Suprapubic skin (tissue), 4 donors: ENCODE measurements around the gene DNAJC15.

ENCODE experiments used
- CTCF ChIP-seq, 2 donors: fragments of 200-600 bp in 1 of 2; fragments of 450-650 bp in 1 of 2; sonication (generic) in 1 of 2; IDR thresholded peaks; one replicate each; pipeline ENCODE4 v1.5.1; 2016 to 2019; ENCODE audit warnings: antibody characterized with exemption in 2 of 2, mild to moderate bottlenecking in 1 of 2, moderate library complexity in 1 of 2
- EP300 ChIP-seq: sonication (generic); formaldehyde crosslinking; IDR thresholded peaks from one replicate; pipeline ENCODE4 v1.6.1; 2017; ENCODE audit warnings: antibody characterized with exemption
- POLR2AphosphoS5 ChIP-seq, 3 donors: sonication (generic); formaldehyde crosslinking; IDR thresholded peaks; one replicate each; pipeline ENCODE4 v1.6.1; 2017; ENCODE audit warnings: antibody characterized with exemption in 3 of 3

DNA sequence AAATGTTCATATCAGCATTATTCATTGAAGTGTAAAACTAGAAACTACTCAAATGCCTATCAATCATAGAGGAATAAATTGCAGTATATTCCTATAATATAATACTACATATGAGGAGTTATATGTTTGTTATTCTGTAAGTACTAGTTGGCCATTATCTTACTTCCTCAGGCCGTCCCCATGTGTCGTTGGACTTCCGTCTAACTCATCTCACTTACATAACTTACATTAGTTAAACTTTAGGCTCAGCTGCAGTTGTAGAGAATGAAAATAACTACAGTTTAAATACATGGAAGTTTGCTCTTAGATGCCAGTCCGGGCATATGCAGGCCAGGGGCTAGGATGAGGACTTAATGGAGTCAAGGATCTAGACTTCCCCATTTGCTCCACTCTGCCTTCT lies 22.7 kb upstream of the DNAJC15 start:
- no peak for TF ChIP-seq EP300
- TF ChIP-seq CTCF (IDR thresholded peaks at IDR 0.05) = no peak
- no peak for TF ChIP-seq POLR2AphosphoS5 (IDR thresholded peaks at IDR 0.05)
